PC-9 (cell line): ENCODE measurements around the gene KRT15. TPM values are rescaled to one million over a fixed set of nuclear protein-coding genes. Genes with fewer than 3 reads are reported as not detected.
A peak's percentile ranks its signal among the peaks of the same experiment; 100 is the strongest.

ENCODE experiments used
- BruUV-seq: library from RNA; stranded (reverse); fragments of 400-500 nt; replicated peaks from 2 replicates; lab custom pipeline; 2021; lab: Mats Ljungman, UMichigan
- CTCF ChIA-PET: fragments of 300-600 bp; sonication (Branson Sonifier 250); formaldehyde crosslinking; loops from one replicate; lab custom pipeline; 2022; ENCODE audit warnings: antibody characterized with exemption; lab: Charles Lee
- POLR2A ChIA-PET: fragments of 300-600 bp; sonication (Branson Sonifier 250); formaldehyde crosslinking; loops from one replicate; lab custom pipeline; 2022; ENCODE audit warnings: antibody characterized with exemption; ENCODE audit not compliant: unreplicated experiment; lab: Charles Lee
- DNase-seq, 2 experiments: peaks; one replicate each; pipeline versions ENCODE4 v3.0.0 to v3.0.0-alpha.2; 2015 to 2022; ENCODE audit warnings: mixed read lengths in 1 of 2
- H2AFZ ChIP-seq: fragments of 200-600 bp; sonication (generic); 2 replicates; pipeline ENCODE4 v1.8.1; 2017; ENCODE audit warnings: antibody characterized with exemption
- H3F3A ChIP-seq: fragments of 200-600 bp; sonication (generic); 2 replicates; pipeline ENCODE4 v1.8.1; 2017; ENCODE audit warnings: antibody characterized with exemption, mild to moderate bottlenecking, low read depth; ENCODE audit not compliant: insufficient read depth
- H3K27ac ChIP-seq: fragments of 200-600 bp; sonication (generic); 2 replicates; pipeline ENCODE4 v1.6.1; 2016; ENCODE audit warnings: mixed run types
- H3K27me3 ChIP-seq: fragments of 200-600 bp; sonication (generic); 2 replicates; pipeline ENCODE4 v1.6.1; 2016; ENCODE audit warnings: low read depth, mixed run types; ENCODE audit not compliant: insufficient read depth
- H3K36me3 ChIP-seq: fragments of 200-600 bp; sonication (generic); 2 replicates; pipeline ENCODE4 v1.6.1; 2016; ENCODE audit warnings: low read depth, mixed run types
- H3K4me1 ChIP-seq: fragments of 200-600 bp; sonication (generic); replicated peaks from 2 replicates; pipeline ENCODE4 v1.6.1; 2016; ENCODE audit warnings: mixed run types; ENCODE audit not compliant: insufficient read depth
- H3K4me2 ChIP-seq: fragments of 200-600 bp; sonication (generic); 2 replicates; pipeline ENCODE4 v1.6.1; 2017; ENCODE audit warnings: mixed run types
- H3K4me3 ChIP-seq: fragments of 200-600 bp; sonication (generic); 2 replicates; pipeline ENCODE4 v1.6.1; 2016; ENCODE audit warnings: mixed run types
- H3K79me2 ChIP-seq: fragments of 200-600 bp; sonication (generic); 2 replicates; pipeline ENCODE4 v1.6.1; 2017; ENCODE audit warnings: low read depth, mixed run types
- H3K9me2 ChIP-seq: fragments of 200-600 bp; sonication (generic); 2 replicates; pipeline ENCODE4 v1.8.1; 2017; ENCODE audit warnings: mild to moderate bottlenecking; ENCODE audit not compliant: insufficient read depth
- H3K9me3 ChIP-seq: fragments of 200-600 bp; sonication (generic); 2 replicates; pipeline ENCODE4 v1.8.1; 2016; ENCODE audit warnings: low read depth; ENCODE audit not compliant: insufficient read depth
- H4K20me1 ChIP-seq: fragments of 200-600 bp; sonication (generic); 2 replicates; pipeline ENCODE4 v1.8.1; 2017; ENCODE audit not compliant: insufficient read depth
- EZH2 ChIP-seq: fragments of 200-600 bp; sonication (generic); IDR thresholded peaks from 2 replicates; pipeline ENCODE4 v1.8.0; 2017; ENCODE audit warnings: antibody characterized with exemption, low read depth
- intact Hi-C: fragments of 100-400 bp; cut with micrococcal nuclease; formaldehyde crosslinking; loops from one replicate; pipeline ENCODE4 v1.10.0; 2022; ENCODE audit not compliant: unreplicated experiment
- total RNA-seq: library from RNA; stranded (reverse); gene quantifications from 2 replicates; pipeline ENCODE4 v1.2.3, GENCODE V29; 2021
- TF ChIP-seq, protein P1 (sequence below): fragments of 200-600 bp; sonication (generic); conservative IDR thresholded peaks from 2 replicates; pipeline ENCODE4 v1.6.1; 2017; ENCODE audit warnings: mixed run types, antibody characterized with exemption, mild to moderate bottlenecking, moderate library complexity

KRT15 gene
- total RNA-seq, 1 experiment from 2014 or later, result 41.9 TPM

DNA sequence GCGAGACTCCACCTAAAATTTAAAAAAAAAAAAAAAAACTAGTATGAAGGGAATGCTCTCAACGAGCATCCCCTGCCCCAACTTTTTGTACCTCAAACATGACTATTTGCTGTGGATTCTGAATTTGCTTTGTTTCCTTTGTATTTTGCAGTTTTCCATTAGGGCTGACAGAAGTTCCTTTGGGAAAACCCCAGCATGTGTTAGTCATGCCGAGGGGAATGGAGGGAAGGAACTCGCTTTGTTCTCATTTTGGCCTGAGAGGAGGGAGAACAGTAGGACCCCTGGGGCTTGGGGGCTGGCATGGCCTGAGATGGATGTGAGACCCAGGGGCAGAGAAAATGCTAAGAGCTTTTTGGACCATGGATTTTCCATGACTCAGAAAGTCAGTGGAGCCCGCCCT, 32.7 kb upstream of the KRT15 start:
- Histone ChIP-seq H3K4me2 (no peak overlapping the region), H4K20me1 (no peaks in the 10 kb centered on the region), H2AFZ (no peak overlapping the region), H3K4me3 (no peak overlapping the region), H3K4me1 (peaks cover 77% of the 10 kb centered on the region), H3K9me3 (no peaks in the 10 kb centered on the region), H3K79me2 (peaks cover 10% of the 10 kb centered on the region; the same call in 1 of the 2 replicates), H3K36me3 (no peaks in the 10 kb centered on the region), H3K27me3 (no peaks in the 10 kb centered on the region), H3K9me2 (no peaks in the 10 kb centered on the region), H3F3A (peaks cover 65% of the 10 kb centered on the region), H3K27ac (no peak overlapping the region)
- intact Hi-C loops, result no loop called here
- BruUV-seq, result no TSS peak
- POLR2A ChIA-PET, result no interaction called here
- TF ChIP-seq EZH2, result no peak
- TF ChIP-seq, protein P1, sequence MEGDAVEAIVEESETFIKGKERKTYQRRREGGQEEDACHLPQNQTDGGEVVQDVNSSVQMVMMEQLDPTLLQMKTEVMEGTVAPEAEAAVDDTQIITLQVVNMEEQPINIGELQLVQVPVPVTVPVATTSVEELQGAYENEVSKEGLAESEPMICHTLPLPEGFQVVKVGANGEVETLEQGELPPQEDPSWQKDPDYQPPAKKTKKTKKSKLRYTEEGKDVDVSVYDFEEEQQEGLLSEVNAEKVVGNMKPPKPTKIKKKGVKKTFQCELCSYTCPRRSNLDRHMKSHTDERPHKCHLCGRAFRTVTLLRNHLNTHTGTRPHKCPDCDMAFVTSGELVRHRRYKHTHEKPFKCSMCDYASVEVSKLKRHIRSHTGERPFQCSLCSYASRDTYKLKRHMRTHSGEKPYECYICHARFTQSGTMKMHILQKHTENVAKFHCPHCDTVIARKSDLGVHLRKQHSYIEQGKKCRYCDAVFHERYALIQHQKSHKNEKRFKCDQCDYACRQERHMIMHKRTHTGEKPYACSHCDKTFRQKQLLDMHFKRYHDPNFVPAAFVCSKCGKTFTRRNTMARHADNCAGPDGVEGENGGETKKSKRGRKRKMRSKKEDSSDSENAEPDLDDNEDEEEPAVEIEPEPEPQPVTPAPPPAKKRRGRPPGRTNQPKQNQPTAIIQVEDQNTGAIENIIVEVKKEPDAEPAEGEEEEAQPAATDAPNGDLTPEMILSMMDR, result no peak
- CTCF ChIA-PET, result interaction anchor here (0.7 to 1.2 kb wide), 3 partner anchors 26 to 111 kb away, joined by 3 to 7 read pairs (median 4); no protein-coding TSS in a partner anchor
- DNase-seq, result no peak

GRCh38 chr17:41549596-41550039, 30.9 kb upstream of the KRT15 start:
- no peak for TF ChIP-seq EZH2
- TF ChIP-seq, protein P1, result no peak
- ChIA-PET CTCF (interaction anchor here (0.5 to 2.8 kb wide), 29 partner anchors 9 to 694 kb away, joined by 3 to 51 read pairs (median 7); partner anchors contain the start of genes KRT13, KRT15 and KRT19), POLR2A (interaction anchor here (0.6 to 2.4 kb wide), 12 partner anchors 16 to 731 kb away, joined by 3 to 78 read pairs (median 4); partner anchors contain the start of genes KRT13 and KRT19)
- peaks cover 51% of the 10 kb centered on the region for H3F3A ChIP-seq
- intact Hi-C loops, result loop anchor here (1.0 to 10.0 kb wide), 7 partner anchors 30 to 934 kb away; partner anchors contain the start of genes KRTAP2-3 and KRTAP2-4
- no peaks in the 10 kb centered on the region for H3K27me3 ChIP-seq
- H3K27ac ChIP-seq, result peak overlapping the region; percentile 93
- H3K4me2 ChIP-seq, result peak overlapping the region; percentile 84
- no peaks in the 10 kb centered on the region for H3K9me2 ChIP-seq
- no peaks in the 10 kb centered on the region for H4K20me1 ChIP-seq
- DNase-seq, result peak; percentile 43 to 97
- no TSS peak for BruUV-seq
- no peaks in the 10 kb centered on the region for H3K9me3 ChIP-seq
- peak overlapping the region; percentile 53; the same call in 1 of the 2 replicates for H3K4me3 ChIP-seq
- no peak overlapping the region for H2AFZ ChIP-seq
- H3K4me1 ChIP-seq, result peaks cover 69% of the 10 kb centered on the region
- no peaks in the 10 kb centered on the region for H3K36me3 ChIP-seq
- H3K79me2 ChIP-seq, result peaks cover 12% of the 10 kb centered on the region; the same call in 1 of the 2 replicates

DNA sequence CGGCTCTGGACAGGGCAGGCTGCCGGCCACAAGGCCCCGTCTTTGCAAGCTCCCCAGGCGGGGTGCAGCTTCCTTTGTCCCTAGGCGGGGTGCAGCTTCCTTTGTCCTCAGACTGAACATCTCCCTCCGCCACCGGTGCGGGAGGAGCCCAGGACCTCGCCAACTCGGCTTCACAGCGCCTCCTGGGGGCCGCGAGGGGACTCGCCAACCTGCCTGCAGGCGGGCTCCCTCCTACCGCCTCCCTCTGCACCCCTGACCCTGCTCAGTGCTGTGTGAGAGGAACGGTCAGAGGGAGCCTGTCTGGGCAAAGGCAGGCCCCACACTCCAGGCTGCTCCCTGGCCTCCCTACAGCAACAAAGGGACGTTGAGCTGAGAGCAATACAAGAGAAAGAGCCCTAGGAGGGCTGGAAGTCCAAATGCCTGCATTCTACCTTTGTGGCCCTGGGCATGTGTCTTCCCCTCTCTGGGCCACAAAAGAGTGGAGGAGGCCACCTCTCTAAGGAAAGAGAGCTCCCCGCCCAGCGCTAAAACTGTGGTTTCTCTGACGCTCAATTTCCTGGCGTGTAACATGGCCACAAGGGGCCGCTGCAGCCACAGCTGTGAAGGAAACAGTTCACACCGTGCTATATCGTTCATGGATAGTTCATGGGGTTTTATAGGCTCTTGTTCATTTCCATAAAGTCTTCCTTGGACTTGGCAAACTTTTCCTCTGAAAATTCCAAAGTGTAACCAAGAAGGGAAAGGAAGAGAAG, 30.3 kb upstream of the KRT15 start:
- no peaks in the 10 kb centered on the region for H3K9me2 ChIP-seq
- peak overlapping the region; percentile 84 for H3K4me2 ChIP-seq
- H3K36me3 ChIP-seq, result no peaks in the 10 kb centered on the region
- peaks cover 69% of the 10 kb centered on the region for H3K4me1 ChIP-seq
- POLR2A ChIA-PET, result interaction anchor here (0.6 to 2.4 kb wide), 21 partner anchors 15 to 1267 kb away, joined by 3 to 78 read pairs (median 5); partner anchors contain the start of genes EIF1, KRT13 and KRT19
- H2AFZ ChIP-seq, result no peak overlapping the region
- CTCF ChIA-PET, result interaction anchor here (0.5 to 2.8 kb wide), 36 partner anchors 8 to 934 kb away, joined by 3 to 51 read pairs (median 6); partner anchors contain the start of genes KRT13, KRT15 and KRT19
- peak overlapping the region; percentile 93 for H3K27ac ChIP-seq
- H4K20me1 ChIP-seq, result no peaks in the 10 kb centered on the region
- H3K9me3 ChIP-seq, result no peaks in the 10 kb centered on the region
- H3K4me3 ChIP-seq, result peak overlapping the region; percentile 53; the same call in 1 of the 2 replicates
- DNase-seq, result peak; percentile 85 to 92
- H3K27me3 ChIP-seq, result no peaks in the 10 kb centered on the region
- peaks cover 12% of the 10 kb centered on the region; the same call in 1 of the 2 replicates for H3K79me2 ChIP-seq
- TF ChIP-seq EZH2, result no peak
- TF ChIP-seq, protein P1, result peak; percentile 94
- no TSS peak for BruUV-seq
- intact Hi-C loops, result loop anchor here (1.0 to 10.0 kb wide), 14 partner anchors 19 to 934 kb away; partner anchors contain the start of genes KRT13, KRTAP2-3 and KRTAP2-4
- H3F3A ChIP-seq, result peaks cover 48% of the 10 kb centered on the region
